Stimulated activated CD4-positive, alpha-beta T cell treated with anti-CD3 and anti-CD28 coated beads, Interleukin-2, amount 100 ng/mL, for 48 hours (primary cell): Measurements from ENCODE around the gene THSD4.

Source experiments
- DNase-seq, 2 donors: peaks; one replicate each; pipeline ENCODE4 v3.0.0-alpha.2; 2020

The THSD4 gene

DNA sequence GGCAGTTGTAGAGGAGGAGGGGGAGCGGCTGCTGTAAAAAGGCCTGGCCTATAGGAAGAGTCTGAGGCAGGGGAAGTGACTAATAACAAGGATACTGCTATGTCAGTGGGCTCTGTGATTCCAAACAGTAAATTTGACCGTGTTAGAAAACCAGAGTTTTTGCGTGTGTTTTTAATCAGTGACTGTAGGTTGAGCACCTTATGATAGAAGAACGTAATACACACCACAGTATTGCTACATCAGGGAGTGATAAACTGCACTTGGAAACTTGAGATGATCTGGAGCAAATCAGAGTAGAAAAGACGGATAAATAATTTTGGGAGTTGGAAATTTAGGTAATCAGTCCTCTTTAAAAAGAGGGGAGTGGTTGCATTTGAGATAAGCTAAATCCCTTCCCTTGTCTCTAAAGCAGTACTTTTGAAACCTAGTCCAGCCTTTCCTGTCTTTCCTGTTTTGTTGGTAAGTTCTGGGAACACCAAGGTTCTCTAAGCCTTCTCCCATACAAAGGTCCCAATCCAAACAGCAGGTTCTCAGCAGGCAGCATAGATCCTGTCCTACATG lies 564.6 kb downstream of the THSD4 start:
- no peak for DNase-seq

DNA sequence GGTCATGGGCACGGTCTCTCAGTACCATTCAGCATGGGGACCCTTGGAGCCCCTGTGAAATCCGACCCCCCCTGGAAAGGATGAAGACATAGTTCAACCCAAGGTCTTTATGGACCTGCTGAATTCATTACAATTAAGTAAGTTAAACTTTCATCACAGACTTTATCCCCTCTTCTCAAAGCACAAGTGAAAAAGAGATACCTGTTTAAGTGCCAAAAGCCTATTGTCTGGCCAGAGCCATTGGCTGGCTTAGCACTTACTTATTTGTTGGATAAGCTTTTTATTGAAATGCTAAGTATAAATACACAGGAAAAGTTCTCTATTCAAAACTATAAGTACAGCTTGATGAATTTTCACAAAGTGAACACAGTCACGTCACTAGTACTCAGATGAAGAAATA lies 566.7 kb downstream of the THSD4 start:
- no peak for DNase-seq

DNA sequence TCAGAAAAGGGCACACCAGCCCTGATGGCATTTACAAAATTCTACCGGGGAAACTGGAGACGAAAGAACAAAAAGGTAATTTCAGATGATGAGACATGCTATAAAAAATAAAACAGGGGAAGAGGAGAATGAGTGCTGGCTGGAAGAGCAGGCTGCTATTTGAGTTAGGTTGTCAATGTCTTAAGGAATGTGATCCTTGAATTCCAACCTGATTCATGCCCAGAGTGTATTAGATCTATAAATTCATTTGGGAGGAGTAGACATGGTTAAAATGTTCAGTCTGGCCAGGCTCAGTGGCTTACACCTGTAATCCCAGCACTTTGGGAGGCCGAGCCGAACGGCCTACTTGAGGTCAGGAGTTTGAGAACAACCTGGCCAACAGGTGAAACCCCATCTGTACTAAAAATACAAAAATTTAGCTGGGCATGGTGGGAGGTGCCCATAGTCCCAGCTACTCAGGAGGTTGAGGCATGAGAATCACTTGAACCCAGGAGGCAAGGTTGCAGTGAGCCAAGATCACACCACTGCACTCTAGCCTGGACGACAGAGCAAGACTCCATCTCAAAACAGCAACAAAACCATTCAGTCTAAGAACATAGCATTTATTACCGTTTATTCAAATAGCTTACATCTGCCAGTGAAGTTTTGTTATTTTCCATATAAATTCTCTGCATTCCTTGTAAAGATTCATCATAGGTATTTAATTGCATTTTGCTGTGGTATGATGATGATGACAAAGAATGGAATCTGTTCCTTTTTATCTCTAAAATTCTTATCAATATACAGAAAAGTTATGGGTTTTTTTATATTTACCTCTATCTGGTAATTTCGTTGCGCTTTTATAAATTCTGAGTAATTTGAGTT lies 568.4 kb downstream of the THSD4 start:
- DNase-seq = no peak

GRCh38 chr15:71685420-71685993 lies 570.2 kb downstream of the THSD4 start:
- DNase-seq = no peak

DNA sequence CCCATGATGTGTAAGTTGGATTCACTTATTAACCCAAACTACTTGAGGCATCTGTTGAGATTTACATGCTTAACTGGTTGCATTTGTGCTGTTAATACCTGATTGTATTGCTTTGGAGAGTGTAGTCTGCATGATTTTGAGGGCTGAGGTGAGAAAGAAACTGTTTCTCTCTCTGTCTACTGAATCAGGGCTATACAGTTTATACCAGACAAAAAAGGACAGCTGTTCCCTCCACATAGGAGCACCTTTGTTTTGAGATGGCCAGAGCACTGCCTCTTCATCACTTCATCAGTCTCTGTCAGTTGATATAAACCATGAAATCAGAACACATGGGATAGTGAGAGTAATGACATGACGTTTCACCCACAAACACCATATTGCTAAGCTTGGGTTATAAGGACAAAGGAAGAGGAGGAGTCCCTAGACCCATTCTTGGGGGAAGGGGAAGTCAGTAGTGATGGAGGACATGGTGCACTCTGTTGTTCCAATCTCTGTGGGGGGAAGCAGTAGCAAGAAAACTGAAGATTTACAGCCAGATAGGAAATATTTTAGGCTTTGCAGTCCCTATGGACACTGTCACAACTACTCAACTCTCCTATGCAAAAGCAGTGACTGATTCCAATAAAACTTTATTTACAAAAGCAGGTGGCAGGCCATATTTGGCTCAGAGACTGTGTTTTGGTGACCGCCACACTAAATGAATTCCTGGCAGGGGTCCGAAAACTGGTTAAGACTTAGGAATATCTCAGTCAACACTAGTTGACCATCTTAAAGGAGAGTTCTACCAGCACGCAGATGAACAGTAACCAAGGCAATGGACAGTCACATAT lies 571.2 kb downstream of the THSD4 start:
- no peak for DNase-seq

GRCh38 chr15:71687902-71688508 lies 572.7 kb downstream of the THSD4 start:
- no peak for DNase-seq

- DNase-seq = no peak
These were observed 573.3 kb downstream of the THSD4 start for GRCh38 chr15:71688509-71689094.

DNA sequence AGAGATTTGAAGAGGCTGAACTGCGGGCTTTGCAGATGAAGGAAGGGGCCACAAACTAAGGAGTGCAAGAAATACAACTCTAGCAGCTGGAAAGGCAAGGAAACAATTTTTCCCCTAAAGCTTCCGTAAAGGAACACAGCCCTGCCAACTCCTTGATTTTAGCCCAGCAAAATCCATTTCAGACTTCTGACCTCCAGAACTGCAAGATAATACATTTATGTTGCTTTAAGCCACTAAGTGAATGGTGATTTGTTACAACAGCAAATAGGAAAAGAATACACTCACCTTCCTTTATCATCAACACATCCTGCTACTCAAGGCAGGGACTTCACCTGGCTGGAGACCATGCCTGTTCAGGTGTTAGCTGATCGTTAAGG lies 575.8 kb downstream of the THSD4 start:
- no peak for DNase-seq

GRCh38 chr15:71691458-71692417 lies 576.5 kb downstream of the THSD4 start:
- no peak for DNase-seq

- DNase-seq = no peak
These were observed 582.0 kb downstream of the THSD4 start for GRCh38 chr15:71697236-71697635.

DNA sequence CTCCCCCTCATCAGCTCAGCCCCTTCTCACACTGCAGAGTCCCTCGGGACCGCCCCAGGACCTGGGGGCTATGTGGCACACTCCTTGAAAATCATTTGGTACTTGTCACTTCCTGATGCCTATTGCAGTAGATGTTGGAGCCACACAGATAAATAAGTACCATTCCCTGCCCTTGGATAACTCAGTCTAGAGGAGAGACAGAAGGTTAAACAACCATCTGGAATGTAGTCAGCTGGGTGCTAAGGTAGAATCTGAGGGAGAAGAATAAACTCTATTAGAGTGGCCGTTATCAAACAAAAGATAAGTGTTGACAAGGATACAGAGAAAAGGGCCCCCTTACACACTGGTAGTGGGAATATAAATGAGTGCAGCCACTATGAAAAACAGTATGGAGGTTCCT lies 582.8 kb downstream of the THSD4 start:
- no peak for DNase-seq

- no peak for DNase-seq
These were observed 583.5 kb downstream of the THSD4 start for GRCh38 chr15:71698742-71699141.

GRCh38 chr15:71699977-71700376 lies 584.7 kb downstream of the THSD4 start:
- DNase-seq = no peak

DNA sequence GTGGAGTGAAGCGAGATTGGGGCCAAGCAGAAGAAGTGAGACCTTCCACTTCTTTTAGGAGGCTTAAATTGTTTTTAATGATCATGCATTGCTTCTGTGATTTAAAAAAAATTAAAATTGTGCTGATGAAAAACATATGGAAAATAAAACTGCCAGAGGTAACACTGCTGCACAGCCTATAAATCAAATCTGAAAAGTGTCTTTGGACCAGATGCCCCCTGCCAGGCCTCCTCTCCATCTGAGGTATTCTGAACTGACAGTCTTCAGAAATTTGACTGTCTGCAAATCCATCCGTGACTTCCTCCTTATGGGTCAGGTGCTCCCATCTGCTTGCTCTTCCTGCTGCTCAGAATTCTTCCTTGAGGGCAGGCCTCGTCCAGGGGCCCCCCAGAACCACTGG lies 586.5 kb downstream of the THSD4 start:
- DNase-seq = no peak

DNA sequence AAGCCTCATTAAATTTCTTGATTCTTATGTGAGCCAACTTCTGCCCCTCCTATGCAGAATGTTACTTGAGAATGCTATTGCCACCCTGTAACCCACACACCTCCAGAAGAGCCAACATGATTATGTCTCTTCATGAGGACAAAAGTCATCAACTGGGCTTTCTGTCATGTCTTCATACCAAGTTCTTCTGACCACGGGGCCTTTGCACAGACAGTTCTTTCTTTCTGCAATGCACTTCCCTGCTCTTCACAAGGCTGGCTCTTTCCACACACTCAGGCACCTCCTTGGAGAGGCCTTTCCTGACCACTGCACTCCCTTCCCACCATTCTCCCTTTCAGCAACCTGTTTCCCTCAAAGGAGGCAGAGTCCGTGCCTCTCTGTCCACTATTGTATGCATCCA lies 587.2 kb downstream of the THSD4 start:
- no peak for DNase-seq

GRCh38 chr15:71705151-71705550 lies 589.9 kb downstream of the THSD4 start:
- DNase-seq = no peak

- DNase-seq = no peak
These were observed 591.4 kb downstream of the THSD4 start for GRCh38 chr15:71706461-71707229.

DNA sequence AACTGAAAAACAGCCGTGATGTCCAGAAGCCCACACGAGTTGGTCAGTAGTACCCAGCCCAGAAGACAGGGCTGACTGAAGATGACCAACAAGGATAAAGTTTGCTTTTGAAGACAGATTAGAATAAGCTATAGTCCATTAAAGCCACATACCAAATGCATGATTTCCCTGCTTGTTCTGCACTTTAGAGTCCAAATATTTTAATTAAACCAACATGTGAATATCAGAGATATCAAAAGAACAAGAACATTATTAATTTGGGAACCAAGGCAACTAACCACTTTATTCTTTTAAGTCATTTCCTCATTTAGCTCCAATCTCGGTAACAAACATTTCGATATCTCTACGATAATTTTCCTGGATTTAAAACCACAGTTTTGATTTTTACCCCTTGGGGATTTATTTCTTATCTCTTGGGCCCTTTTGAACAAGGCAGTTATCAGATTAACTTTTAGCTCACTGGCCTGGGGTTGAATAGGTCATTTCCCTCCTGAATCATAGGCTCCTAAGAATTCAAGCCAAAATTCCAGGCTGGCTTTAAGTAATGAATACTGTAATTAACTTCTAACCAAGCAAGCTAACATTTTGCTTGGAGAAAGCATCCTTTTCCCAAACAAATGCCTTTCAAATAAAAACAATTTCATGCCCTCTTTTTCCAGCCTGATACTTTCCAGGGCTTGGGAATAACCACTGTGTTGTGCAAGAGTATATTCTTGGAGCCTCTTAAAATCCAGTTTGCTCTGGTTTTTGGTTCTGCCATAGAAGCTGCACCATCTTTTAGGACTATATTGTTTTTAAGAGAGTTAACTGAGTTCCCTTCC lies 592.2 kb downstream of the THSD4 start:
- DNase-seq = no peak

GRCh38 chr15:71708051-71708429 lies 592.8 kb downstream of the THSD4 start:
- no peak for DNase-seq

DNA sequence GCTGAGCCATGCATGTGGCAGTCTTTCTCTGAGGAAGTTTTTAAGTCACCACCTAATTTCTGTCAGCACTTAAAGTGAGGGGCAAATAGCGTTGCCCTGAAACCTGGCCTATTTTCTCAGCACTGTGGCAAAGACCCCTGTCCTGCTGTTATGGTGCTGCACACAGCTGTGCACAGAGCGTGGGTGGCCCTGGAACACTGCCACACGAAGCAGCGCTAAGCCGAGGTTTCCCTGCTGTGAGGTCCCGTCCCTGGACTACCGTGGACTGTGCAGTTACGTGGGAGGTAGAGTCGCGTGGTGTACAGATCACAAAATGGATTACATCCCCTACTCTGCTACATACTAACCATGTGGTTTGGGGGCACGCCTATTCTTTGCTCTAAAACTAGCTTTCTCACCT lies 593.5 kb downstream of the THSD4 start:
- no peak for DNase-seq
